GM21515 (cell line): ENCODE results near the gene CCN6.
A peak's percentile ranks its signal among the peaks of the same experiment; 100 is the strongest.
"Not testable (repeated sequence)": the region's sequence is repeated elsewhere in the genome, so short reads cannot be mapped to it uniquely, and the experiment has no call there.

Source experiments
- ATAC-seq: cut with Tn5 transposase; IDR thresholded peaks from one replicate; pipeline ENCODE4 v1.9.1; 2021; ENCODE audit not compliant: unreplicated experiment

Gene CCN6

DNA sequence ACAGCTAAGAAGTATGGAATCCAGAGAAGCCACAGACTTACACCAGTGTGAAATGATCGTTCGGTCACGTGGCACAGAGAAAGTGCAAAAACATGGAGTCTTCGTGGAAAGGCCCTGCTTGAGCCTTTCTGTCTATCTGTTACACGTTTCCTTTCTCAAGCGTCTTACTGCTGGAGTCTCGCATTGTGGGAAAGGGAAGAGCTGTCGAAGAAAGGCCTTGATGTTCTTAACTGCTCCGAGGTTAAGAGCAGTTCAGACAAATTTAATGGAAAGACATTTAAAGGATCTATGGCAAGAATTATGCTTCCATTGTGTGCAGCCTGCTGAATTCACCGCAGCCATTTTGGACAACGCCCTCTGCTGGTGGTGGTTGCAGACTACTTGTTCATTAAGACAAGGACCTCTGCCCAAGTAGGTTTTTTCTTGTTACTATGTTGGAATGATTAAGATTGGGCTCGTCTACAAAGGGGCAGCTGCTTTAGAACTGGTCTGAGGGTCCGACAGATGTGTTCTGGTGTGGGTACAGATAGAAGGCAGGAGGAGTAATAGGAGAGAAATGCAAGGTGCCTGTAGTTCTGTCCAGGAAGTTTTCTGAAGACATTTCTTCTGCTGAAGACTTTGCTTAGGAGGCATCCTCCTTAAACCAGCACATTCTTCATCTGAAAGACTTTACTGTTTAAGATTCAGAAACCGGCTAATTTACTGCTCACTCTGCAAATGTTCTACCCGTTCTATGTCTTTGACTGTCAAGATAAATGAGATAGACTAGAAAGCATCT lies 24.7 kb upstream of the CCN6 start:
- ATAC-seq, result peak; percentile 62

DNA sequence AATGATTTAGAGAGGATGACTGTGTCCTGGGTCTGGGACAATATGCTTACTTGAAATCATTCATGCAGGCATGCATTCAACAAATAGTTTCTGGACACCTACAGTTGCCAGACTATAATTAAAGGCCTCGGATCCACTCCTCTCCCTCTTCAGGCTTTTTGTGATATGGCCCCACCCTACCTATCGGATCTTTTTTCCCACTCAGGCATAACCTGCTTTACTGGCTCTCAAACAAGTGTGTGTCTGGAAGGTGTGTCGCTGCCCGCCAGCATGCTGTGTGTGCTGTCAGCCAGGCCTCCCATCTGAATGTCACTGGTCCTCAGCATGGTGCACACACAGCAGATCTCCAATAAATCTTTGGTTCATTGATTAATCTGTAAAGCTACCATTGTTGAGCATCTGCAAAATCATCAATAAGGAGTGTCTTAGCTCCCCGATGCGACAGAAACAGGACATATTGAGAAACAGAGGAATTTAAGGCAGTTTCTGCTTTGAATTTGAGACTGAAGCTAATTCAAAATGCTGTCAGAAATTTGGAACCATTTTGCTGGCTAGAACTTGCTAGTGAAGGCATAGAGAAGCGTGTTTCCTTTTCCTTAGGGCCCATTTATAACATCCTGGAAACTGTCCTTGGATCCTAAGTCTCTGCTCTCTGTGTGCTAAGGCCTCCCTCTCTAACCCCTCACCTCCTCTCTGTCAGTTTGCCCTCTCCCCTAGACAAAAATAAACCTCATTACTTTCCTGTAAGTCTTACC lies 23.5 kb upstream of the CCN6 start:
- no peak for ATAC-seq

DNA sequence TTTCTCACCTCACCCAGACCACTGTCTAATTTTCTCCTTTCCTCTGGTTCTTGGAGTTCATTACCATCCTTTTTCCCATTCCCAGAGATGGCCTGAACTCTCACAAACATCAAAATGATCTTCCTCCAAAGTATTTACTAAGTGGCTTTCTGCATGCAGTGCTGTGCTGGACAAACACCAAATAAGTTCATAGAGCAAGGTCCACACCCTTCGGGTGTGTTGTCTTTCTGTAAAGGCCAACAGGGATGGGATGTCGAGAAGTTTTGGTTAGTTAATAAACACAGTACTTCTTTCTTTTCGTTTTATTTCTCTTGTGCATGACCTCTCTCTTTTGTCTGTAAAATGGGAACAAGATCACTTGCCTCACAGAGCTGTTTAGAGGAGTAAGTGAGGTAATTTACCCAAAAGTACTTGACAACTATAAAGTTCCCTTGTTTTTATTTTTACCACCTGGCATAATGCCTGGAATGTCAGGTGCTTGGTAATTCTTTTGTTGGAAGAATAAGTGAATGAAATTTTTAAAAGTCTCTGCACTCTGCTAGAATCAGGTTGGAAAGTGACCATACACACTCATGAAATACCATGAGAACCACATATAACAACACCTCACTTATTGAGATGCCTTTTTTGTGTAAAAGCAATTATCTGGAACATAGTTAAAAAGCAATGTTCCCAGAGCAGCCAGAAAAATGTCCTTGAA lies 22.8 kb upstream of the CCN6 start:
- ATAC-seq, result no peak

DNA sequence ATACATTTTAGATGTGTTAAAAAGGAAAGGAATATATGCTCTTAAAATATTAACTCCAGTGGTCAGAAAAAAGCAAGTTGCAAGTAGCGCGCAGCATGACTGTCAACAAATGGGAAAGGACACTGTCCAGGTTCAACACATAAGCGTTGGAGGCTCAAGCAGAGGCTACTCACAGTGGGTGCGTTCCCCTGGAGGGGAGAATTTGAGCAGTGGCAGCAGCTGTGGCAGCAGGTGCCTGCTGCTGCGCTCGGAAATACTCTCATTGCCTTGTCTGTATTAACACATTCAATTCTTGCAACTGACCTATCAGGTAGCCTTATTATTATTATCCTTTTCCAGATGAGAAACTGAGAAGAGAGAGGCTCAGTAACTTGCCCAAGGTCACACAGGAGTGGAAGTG lies 21.9 kb upstream of the CCN6 start:
- ATAC-seq, result no peak

DNA sequence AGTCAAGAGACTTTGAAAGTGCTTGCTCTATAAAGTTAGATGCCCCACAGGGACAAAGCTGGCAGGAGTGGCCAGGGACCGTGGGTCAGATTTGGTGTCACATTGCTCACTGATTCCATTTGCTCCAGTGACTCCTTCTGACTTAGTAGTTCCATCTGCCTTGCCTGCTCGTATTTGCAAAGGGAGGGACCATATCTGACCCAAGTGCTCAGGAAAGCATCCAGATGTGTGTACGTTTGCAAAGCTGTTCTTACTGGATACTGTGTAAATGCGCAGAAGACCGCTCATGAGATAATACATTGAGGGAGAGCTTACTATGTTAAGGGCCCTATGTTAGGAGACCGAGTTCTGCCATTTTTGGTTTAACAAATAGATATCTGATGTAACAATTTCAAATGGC lies 21.2 kb upstream of the CCN6 start:
- no peak for ATAC-seq

DNA sequence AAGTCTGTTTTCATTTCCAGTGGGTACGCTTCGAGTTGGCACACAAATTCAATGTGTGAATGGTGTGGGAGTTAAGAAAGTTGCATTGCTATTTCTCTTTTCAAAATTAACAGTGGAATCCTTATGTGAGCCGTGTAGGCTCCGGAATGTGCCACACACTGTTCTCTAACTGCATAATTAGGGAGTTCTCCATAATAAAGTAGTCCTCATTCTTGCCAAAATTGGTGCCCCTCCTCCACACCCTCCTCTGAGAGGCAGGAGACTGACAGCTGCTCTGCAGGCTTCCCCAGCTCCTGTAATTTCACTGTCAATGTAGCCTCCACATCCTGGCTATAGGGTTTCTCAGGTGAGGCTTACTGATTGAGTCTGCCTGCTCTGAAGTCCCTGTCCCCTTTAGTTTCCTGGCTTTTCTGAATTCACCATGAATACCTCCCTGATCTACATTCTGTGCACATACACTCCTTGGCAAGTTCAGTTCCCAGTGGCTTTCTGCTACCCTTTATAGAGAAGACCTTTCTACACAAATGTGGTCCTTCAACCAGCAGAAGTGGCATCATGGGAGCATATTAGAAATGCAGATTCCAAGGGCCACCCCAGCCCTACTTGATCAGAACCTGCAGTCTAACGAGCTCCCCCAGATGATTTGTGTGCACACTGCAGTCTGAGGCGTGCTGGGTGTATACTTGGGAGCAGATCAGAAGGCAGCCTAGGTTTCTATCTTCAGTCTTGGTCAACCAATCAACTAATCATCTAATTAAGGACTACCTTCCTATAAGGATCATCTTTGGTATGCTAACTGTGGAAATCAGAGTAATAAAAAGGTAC lies 19.9 kb upstream of the CCN6 start:
- no peak for ATAC-seq

DNA sequence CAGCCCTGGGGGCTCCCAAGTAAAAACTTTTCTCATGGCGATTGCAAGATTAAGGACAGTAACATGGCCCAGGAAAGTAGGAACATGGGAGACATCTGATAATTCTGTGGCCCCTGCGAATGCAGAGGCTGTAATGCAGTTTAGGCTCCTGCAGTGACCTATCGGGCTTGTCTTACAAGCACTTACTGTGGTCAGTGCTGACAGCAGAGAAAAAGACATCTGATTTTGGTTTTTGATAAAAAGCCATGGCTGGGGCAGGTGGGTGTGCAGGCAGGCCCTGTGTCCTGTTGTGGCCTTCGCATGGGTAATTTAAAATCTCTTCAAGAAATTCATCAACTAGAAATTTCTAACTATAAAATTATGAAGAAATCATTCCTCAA lies 19.3 kb upstream of the CCN6 start:
- no peak for ATAC-seq

DNA sequence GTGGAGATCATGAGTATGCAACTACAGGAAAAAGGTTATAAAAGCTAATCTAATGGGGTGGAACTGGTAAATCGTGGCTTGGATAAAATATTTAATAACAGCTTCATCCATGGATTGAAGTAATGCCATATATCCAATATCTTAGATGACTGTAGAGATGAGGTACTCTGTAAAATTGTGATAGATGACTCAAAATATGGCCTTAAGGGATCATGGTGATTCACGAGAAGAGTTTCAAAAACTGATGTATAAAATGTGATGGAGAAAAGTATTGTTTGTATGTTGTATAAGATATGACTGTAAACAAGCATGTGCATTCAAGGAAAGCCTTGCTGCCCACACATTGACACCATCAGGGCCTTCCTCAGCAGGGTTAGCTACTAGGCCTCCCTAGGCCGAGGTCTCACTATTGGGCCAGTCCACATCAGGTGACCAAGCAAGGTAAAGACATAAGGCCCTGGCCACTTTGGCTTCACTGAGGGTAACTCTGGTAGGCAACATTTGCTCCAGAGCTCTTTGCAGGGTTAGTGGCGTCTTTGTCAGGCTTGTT lies 17.7 kb upstream of the CCN6 start:
- no peak for ATAC-seq

DNA sequence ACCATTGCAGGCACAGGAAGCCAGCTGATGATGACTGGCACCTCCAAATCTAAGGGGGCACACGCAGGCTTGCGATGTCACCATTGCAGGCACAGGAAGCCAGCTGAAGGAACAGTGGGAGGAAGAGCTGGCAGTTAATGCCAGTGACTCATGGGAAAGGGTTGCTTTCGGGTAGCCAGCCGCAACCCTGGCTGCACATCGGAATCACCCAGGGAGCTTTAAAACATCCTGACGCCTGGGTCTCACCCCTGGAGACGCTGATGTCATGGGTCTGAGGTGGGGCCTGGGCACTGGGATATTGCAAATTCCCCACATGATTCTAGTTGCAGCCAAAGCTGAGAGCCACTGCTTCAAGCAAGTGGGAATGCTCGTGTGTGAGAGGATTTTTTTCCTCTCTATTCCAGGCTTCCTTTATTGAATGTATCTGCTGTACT lies 16.1 kb upstream of the CCN6 start:
- no peak for ATAC-seq

DNA sequence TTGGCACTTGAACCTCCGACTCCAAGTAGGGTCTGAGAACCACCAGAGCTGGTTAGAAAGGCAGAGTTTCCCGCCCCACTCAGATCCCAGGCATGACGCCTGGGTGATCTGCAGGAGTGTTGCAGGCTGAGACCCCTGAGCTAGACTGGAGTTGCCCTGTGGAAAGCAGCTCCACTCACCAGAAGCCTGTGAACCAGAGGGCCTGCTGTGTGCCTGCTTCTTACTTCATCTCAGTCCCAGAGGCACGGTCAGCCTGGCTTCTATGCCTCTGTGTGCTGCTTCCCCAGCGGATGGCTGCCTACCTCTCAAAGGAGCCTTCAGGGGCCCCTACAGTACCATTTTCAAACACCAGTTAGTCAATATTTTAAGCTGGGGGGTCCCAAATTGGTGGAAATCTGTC lies 15.6 kb upstream of the CCN6 start:
- no peak for ATAC-seq

DNA sequence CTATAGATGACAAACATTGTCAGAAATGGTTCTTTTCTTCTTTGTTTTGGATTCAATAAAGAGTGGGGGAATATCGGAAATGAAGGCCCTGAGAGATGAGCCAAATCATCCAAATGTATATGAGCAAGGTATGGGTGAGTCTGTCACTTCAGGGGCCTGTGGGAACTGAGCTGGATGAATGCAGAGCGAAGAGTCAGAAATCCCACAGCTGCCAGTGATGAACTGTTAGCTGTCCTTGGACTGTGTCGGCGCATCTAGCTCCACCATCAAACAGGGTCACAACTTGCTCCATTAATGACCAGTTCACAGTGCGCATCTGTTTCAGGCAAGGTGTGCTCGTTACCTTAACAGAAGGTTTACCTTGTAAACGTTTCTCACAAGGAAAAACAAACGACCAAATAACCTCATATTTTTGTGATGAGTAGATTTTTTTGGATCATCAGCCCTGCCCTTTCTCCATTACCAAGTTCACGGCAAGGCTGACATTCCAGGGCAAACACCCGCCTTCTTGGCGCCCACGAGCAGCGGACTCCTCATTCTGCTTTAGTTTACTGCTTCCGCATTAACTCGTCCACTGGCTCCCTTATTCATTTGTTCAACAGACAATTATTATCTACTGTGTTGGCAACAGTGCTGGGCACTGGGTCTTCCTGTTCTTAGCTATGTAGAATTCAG lies 15.0 kb upstream of the CCN6 start:
- no peak for ATAC-seq

DNA sequence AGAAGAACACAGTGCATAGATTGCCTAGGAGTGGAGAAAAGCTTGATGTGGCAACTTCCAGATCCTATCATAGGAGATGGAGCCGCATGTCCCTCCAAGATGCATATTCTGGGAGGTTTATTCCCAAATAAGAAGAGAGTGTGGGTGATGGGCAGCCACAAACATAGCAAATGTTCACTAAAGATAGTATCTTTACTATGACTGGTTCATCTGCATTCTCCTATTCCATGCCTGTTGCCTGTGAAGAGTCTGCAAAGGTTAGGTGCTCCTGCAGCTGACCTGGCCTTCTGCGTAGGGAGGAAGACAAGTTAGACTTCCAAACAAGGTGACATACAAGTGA lies 14.5 kb upstream of the CCN6 start:
- no peak for ATAC-seq

DNA sequence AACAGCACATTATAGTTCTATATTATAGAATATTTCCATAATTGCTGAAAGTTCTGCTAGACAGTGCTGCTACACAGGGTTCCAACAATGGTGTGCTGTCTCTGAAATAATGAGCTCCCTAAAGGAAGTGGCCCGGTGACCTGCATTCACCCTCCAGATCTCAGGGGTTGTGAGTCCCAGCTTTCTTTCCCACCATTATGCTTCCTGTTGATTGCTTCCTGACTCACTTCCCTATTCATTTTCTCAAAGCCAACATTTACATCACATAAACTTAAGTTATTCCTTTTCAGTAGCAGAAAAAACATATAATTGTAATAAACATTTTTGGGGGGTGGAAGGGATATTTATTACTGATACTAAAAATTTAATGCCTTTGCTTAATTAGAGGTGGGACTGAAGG lies 12.9 kb upstream of the CCN6 start:
- ATAC-seq, result no peak

DNA sequence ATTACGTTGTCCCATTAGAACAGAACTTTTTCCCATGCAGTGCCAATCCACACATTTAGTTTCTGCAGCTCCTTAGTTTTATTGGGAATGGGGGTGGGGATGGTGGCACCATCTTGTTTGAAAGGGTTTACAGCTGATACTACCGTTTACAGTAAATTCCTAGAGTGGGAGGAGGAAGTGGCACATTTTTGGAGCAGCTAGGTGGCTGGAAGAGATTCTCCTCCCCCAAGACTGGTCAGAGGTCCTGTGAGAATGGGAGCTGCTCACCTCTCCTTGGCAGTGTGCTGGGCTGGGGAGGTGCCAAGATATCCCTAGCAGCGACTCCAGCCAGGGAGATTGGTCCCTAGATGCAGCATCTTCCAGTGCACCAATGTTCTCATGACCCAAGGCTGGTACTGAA lies 12.4 kb upstream of the CCN6 start:
- ATAC-seq, result no peak

DNA sequence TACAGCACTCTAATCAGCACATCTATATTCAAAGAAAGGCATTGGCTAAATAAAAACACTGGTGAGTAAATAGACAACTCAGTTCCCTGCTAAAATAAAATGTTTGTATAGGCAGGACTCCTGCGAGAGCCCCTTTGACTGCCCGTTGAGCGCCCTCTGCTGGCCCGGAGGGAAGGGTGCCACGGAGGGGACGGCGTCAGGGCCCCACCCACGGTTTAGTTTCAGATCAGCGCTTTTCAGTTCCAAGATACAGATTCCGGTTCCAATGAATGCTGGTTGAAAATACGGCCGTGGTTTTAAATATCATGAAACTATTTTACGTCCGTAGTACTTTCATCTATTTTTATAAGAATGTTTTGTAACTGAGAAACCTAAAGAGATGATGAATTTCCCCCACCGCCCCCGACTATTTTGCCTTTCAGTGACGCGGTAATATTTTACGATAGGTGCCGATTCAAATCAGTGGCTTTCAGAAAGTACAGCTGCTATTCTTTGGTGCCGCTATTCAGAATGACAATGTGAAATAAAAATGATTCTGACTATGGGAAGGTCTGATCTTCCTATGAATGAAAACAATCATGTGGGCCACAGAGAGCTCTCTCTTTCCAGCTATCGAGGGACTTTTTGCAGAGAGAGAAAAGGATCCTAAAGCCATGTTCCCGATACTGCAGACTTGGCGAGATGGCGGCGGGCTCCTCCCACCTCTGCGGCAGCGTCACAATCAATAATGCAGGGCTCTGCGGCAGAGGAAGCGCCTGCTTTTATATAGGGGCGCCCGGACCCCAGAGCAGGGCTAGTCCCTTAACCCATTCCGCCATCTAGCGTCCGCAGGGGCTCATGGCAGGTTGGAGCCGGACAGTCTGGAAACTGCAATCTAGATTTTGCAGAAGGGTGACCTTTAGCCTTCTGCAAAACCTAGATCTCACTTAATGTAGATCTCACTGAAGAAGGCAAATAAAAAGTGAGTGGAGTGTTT lies 10.6 kb upstream of the CCN6 start:
- ATAC-seq, result peak; percentile 91

DNA sequence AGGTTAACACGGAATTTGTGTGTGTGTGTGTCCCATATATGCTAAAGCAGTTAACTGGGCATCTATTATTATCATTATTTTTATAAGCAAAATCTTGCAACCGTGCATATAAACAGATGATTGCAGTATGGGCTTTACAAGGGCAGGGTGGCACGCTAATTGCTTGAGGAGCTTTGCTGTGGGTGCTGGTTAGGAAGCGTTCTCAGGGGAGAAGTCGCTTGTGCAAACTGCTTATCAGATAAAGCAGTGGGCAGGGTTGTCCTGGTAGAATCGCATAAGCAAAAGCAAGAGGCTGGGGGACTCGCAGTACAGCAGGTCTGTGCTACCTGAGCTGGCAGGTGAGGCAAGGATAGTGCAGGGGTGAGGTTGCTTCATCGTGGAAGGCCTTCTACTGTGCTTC lies 9.7 kb upstream of the CCN6 start:
- no peak for ATAC-seq

DNA sequence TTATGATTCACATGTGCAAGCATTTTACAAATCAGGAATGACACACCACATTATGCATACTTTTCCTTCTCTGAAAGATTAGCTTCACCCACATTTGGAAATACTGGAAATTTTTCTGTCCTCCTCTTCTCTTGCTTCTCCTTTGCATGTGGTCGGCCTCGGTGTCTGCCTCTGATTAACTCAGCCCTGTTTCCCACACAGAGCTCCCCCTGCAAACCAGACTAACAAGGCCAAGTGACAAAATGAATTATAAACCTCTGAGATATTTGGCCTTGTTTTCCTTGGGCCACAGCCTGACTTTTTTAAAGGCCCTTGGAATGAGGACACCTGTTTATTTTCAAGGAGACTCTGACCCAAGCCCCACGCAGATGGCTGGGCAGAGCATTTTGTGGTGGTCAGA lies 9.0 kb upstream of the CCN6 start:
- no peak for ATAC-seq

DNA sequence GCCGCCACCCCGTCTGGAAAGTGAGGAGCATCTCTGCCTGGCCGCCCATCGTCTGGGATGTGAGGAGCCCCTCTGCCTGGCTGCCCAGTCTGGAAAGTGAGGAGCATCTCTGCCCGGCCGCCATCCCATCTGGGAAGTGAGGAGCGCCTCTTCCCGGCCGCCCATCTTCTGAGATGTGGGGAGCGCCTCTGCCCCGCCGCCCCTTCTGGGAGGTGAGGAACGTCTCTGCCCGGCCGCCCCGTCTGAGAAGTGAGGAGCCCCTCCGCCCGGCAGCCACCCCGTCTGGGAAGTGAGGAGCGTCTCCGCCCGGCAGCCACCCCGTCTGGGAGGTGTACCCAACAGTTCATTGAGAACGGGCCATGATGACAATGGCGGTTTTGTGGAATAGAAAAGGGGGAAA lies 6.4 kb upstream of the CCN6 start:
- ATAC-seq, result not testable (repeated sequence)
